ENCODE data around the gene CACNA1G. TPM values are rescaled to one million over a fixed set of nuclear protein-coding genes. Genes with fewer than 3 reads are reported as not detected.

The CACNA1G gene
- total RNA-seq, 1 donor from 2014 or later, result 0.27 TPM

GRCh38 chr17:50560931-50561745 is 623 bp downstream of the CACNA1G start:
- H3K9me3 Mint-ChIP-seq (ENCODE audit: unreplicated experiment), result no peaks in the 10 kb centered on the region
- peaks cover 20% of the 10 kb centered on the region for H3K4me1 ChIP-seq (ENCODE audit: insufficient read depth, low read length)
- no peaks in the 10 kb centered on the region for H3K36me3 ChIP-seq (ENCODE audit: insufficient read depth, low read length)
- no peak for FAIRE-seq
- H3K9me3 ChIP-seq (ENCODE audit: insufficient read depth, low read depth, low read length), result no peaks in the 10 kb centered on the region
- H3K79me2 ChIP-seq (ENCODE audit: insufficient read depth, low read length), result no peaks in the 10 kb centered on the region
- H3K36me3 Mint-ChIP-seq (ENCODE audit: low read depth, unreplicated experiment), result peaks cover 5% of the 10 kb centered on the region
- no peak overlapping the region for H2AFZ ChIP-seq (ENCODE audit: low read depth, low read length)
- peaks cover 48% of the 10 kb centered on the region for H3K27me3 Mint-ChIP-seq (ENCODE audit: low read depth, unreplicated experiment)
- no peak overlapping the region for H3K9ac ChIP-seq (ENCODE audit: low read length)
- H3K4me3 ChIP-seq (ENCODE audit: insufficient read depth, low read depth, low read length), result no peak overlapping the region
- no peak overlapping the region for H3K27ac ChIP-seq (ENCODE audit: low read depth, low read length)
- H3K4me1 Mint-ChIP-seq (ENCODE audit: low read depth, unreplicated experiment), result peaks cover 9% of the 10 kb centered on the region
- H4K20me1 ChIP-seq (ENCODE audit: insufficient read depth, low read length), result peaks cover 8% of the 10 kb centered on the region
- no peak for DNase-seq (ENCODE audit: low read depth)
- TF ChIP-seq CTCF (IDR thresholded peaks at IDR 0.05; ENCODE audit: insufficient read depth, low read depth, low read length) (no peak), EZH2 (IDR thresholded peaks at IDR 0.05; ENCODE audit: insufficient read depth, low read length) (peak; percentile 100)
- no peak overlapping the region for H3K27ac Mint-ChIP-seq (ENCODE audit: unreplicated experiment)
- H3K4me3 Mint-ChIP-seq (ENCODE audit: unreplicated experiment), result no peak overlapping the region
- peak overlapping the region; percentile 86 for H3K4me2 ChIP-seq (ENCODE audit: low read length)
- H3K27me3 ChIP-seq (ENCODE audit: insufficient read depth, low read length), result peaks cover 63% of the 10 kb centered on the region

- TF ChIP-seq CTCF (IDR thresholded peaks at IDR 0.05; ENCODE audit: insufficient read depth, low read depth, low read length) (no peak), EZH2 (IDR thresholded peaks at IDR 0.05; ENCODE audit: insufficient read depth, low read length) (no peak)
- no peak for DNase-seq (ENCODE audit: low read depth)
- no peaks in the 10 kb centered on the region for H3K36me3 ChIP-seq (ENCODE audit: insufficient read depth, low read length)
- Mint-ChIP-seq H3K4me1 (ENCODE audit: low read depth, unreplicated experiment) (peaks cover 12% of the 10 kb centered on the region), H3K9me3 (ENCODE audit: unreplicated experiment) (no peaks in the 10 kb centered on the region), H3K27ac (ENCODE audit: unreplicated experiment) (no peak overlapping the region), H3K4me3 (ENCODE audit: unreplicated experiment) (no peak overlapping the region), H3K27me3 (ENCODE audit: low read depth, unreplicated experiment) (peaks cover 54% of the 10 kb centered on the region), H3K36me3 (ENCODE audit: low read depth, unreplicated experiment) (peaks cover 2% of the 10 kb centered on the region)
- H3K4me3 ChIP-seq (ENCODE audit: insufficient read depth, low read depth, low read length), result no peak overlapping the region
- no peak overlapping the region for H3K27ac ChIP-seq (ENCODE audit: low read depth, low read length)
- no peaks in the 10 kb centered on the region for H3K9me3 ChIP-seq (ENCODE audit: insufficient read depth, low read depth, low read length)
- H3K27me3 ChIP-seq (ENCODE audit: insufficient read depth, low read length), result peaks cover 68% of the 10 kb centered on the region
- FAIRE-seq, result no peak
- H2AFZ ChIP-seq (ENCODE audit: low read depth, low read length), result no peak overlapping the region
- no peaks in the 10 kb centered on the region for H3K79me2 ChIP-seq (ENCODE audit: insufficient read depth, low read length)
- H3K9ac ChIP-seq (ENCODE audit: low read length), result no peak overlapping the region
- H4K20me1 ChIP-seq (ENCODE audit: insufficient read depth, low read length), result peaks cover 8% of the 10 kb centered on the region
- H3K4me1 ChIP-seq (ENCODE audit: insufficient read depth, low read length), result peaks cover 20% of the 10 kb centered on the region
- H3K4me2 ChIP-seq (ENCODE audit: low read length), result no peak overlapping the region
These were observed 1.2 kb downstream of the CACNA1G start for GRCh38 chr17:50561746-50562141.
